ENCODE results near the gene GNAI2. TPM values are rescaled to one million over a fixed set of nuclear protein-coding genes. Genes with fewer than 3 reads are reported as not detected.

The GNAI2 gene
- total RNA-seq, 1 donor from 2014 or later = 281 TPM

- Mint-ChIP-seq H3K9me3 (no peaks in the 10 kb centered on the region), H3K4me1 (peaks cover 30% of the 10 kb centered on the region), H3K4me3 (peak within 1 kb of the TSS; percentile 98), H3K27ac (peak within 1 kb of the TSS; percentile 98), H3K27me3 (no peaks in the 10 kb centered on the region), H3K36me3 (ENCODE audit: low read depth) (peaks cover 6% of the 10 kb centered on the region)
- no peak for TF ChIP-seq CTCF (IDR thresholded peaks at IDR 0.05)
- POLR2A ChIA-PET = interaction anchor here (0.6 to 3.4 kb wide), 20 partner anchors 14 to 1206 kb away, joined by 3 to 62 read pairs (median 4); partner anchors contain the start of genes CISH, CYB561D2, DAG1 and GNAI2
- CTCF ChIA-PET = interaction anchor here (0.6 to 1.8 kb wide), 8 partner anchors 16 to 105 kb away, joined by 3 to 9 read pairs (median 4); partner anchors contain the start of gene HYAL2
- intact Hi-C loops (cut with micrococcal nuclease) = loop anchor here (1.0 to 10.0 kb wide), 10 partner anchors 22 to 1274 kb away; partner anchors contain the start of genes APEH, HEMK1, IMPDH2 and INKA1
- DNase-seq (peak; percentile 98), ATAC-seq (ENCODE audit: low read depth) (peak; percentile 89)
These were observed 63.0 kb downstream of the GNAI2 start, which contains the start of the genes HYAL3 and NAA80 for GRCh38 chr3:50298836-50299637. Gene HYAL3, minus strand, starts transcription at chr3:50299405. Its CDS starts 3,803 bp downstream, at chr3:50295602. Gene NAA80, minus strand, starts transcription at chr3:50299405. Its CDS starts 1,942 bp downstream, at chr3:50297463.

- Mint-ChIP-seq H3K27ac (peak overlapping the region; percentile 98), H3K4me3 (peak overlapping the region; percentile 98), H3K4me1 (peaks cover 30% of the 10 kb centered on the region), H3K9me3 (no peaks in the 10 kb centered on the region), H3K36me3 (ENCODE audit: low read depth) (peaks cover 6% of the 10 kb centered on the region), H3K27me3 (no peaks in the 10 kb centered on the region)
- no peak for DNase-seq
- no peak for ATAC-seq (ENCODE audit: low read depth)
- TF ChIP-seq CTCF (IDR thresholded peaks at IDR 0.05) = no peak
- POLR2A ChIA-PET = interaction anchor here (0.6 to 3.4 kb wide), 19 partner anchors 14 to 1206 kb away, joined by 3 to 62 read pairs (median 4); partner anchors contain the start of genes CISH, CYB561D2, DAG1 and GNAI2
- CTCF ChIA-PET = interaction anchor here (0.6 to 1.8 kb wide), 8 partner anchors 15 to 105 kb away, joined by 3 to 9 read pairs (median 4); partner anchors contain the start of gene HYAL2
- intact Hi-C loops (cut with micrococcal nuclease) = loop anchor here (1.0 to 10.0 kb wide), 10 partner anchors 22 to 1275 kb away; partner anchors contain the start of genes APEH, HEMK1, IMPDH2 and INKA1
These were observed 63.6 kb downstream of the GNAI2 start for GRCh38 chr3:50299638-50299928.

- DNase-seq (no peak), ATAC-seq (ENCODE audit: low read depth) (no peak)
- POLR2A ChIA-PET = interaction anchor here (0.6 to 3.4 kb wide), 16 partner anchors 17 to 1207 kb away, joined by 3 to 62 read pairs (median 6); partner anchors contain the start of genes CYB561D2, DAG1, GNAI2 and HEMK1
- no peak for TF ChIP-seq CTCF (IDR thresholded peaks at IDR 0.05)
- peaks cover 34% of the 10 kb centered on the region for H3K4me1 Mint-ChIP-seq
- intact Hi-C loops (cut with micrococcal nuclease) = loop anchor here (1.0 to 10.0 kb wide), 10 partner anchors 21 to 1275 kb away; partner anchors contain the start of genes APEH, HEMK1, IMPDH2 and INKA1
- H3K9me3 Mint-ChIP-seq = no peaks in the 10 kb centered on the region
- peaks cover 6% of the 10 kb centered on the region for H3K36me3 Mint-ChIP-seq (ENCODE audit: low read depth)
- CTCF ChIA-PET = interaction anchor here (0.9 to 1.8 kb wide), 5 partner anchors 14 to 106 kb away, joined by 3 to 9 read pairs (median 5); partner anchors contain the start of gene HYAL2
- H3K27me3 Mint-ChIP-seq = no peaks in the 10 kb centered on the region
- H3K27ac Mint-ChIP-seq = peak overlapping the region; percentile 98
- H3K4me3 Mint-ChIP-seq = peak overlapping the region; percentile 98
These were observed 64.1 kb downstream of the GNAI2 start for GRCh38 chr3:50299929-50300680.

- intact Hi-C loops (cut with micrococcal nuclease) = no loop called here
- ATAC-seq (ENCODE audit: low read depth) (no peak), DNase-seq (no peak)
- ChIA-PET CTCF (no interaction called here), POLR2A (interaction anchor here (0.7 to 1.0 kb wide), 2 partner anchors 37 to 59 kb away, joined by 5 to 6 read pairs; partner anchors contain the start of gene TMEM115)
- Mint-ChIP-seq H3K4me3 (no peak overlapping the region), H3K27ac (no peak overlapping the region), H3K36me3 (ENCODE audit: low read depth) (peaks cover 6% of the 10 kb centered on the region), H3K4me1 (peaks cover 34% of the 10 kb centered on the region), H3K9me3 (no peaks in the 10 kb centered on the region), H3K27me3 (no peaks in the 10 kb centered on the region)
- TF ChIP-seq CTCF (IDR thresholded peaks at IDR 0.05) = no peak
These were observed 64.8 kb downstream of the GNAI2 start for GRCh38 chr3:50300681-50301254.
